Activated naive CD4-positive, alpha-beta T cell treated with anti-CD3 and anti-CD28 coated beads for 36 hours (primary cell): ENCODE results near the gene PDE1A. TPM values are rescaled to one million over a fixed set of nuclear protein-coding genes. Genes with fewer than 3 reads are reported as not detected.
"Not testable (repeated sequence)": the region's sequence is repeated elsewhere in the genome, so short reads cannot be mapped to it uniquely, and the experiment has no call there.

ENCODE experiments used
- CTCF ChIA-PET: fragments of 350-600 bp; sonication (Branson Sonifier 250); formaldehyde crosslinking; loops from one replicate; lab custom pipeline; 2021; ENCODE audit warnings: antibody characterized with exemption; lab: Charles Lee
- DNase-seq: peaks from one replicate; pipeline ENCODE4 v3.0.0-alpha.2; 2020
- H3K27ac Mint-ChIP-seq: one replicate; pipeline ENCODE4 v1.8.0; 2021; ENCODE audit warnings: mild to moderate bottlenecking, mixed read lengths
- H3K27me3 Mint-ChIP-seq: one replicate; pipeline ENCODE4 v1.8.0; 2021; ENCODE audit warnings: low read depth, mixed read lengths
- H3K36me3 Mint-ChIP-seq: one replicate; pipeline ENCODE4 v1.8.0; 2021; ENCODE audit warnings: low read depth, mixed read lengths
- H3K4me1 Mint-ChIP-seq: one replicate; pipeline ENCODE4 v1.8.0; 2021; ENCODE audit warnings: low read depth, mixed read lengths
- H3K4me3 Mint-ChIP-seq: one replicate; pipeline ENCODE4 v1.8.0; 2021; ENCODE audit warnings: mild to moderate bottlenecking, moderate library complexity, mixed read lengths
- H3K9me3 Mint-ChIP-seq: one replicate; pipeline ENCODE4 v1.8.0; 2021; ENCODE audit warnings: mixed read lengths
- intact Hi-C: fragments of 100-400 bp; cut with micrococcal nuclease; formaldehyde crosslinking; loops from one replicate; pipeline ENCODE4 v1.15.1; 2023
- total RNA-seq, 2 experiments: library from RNA; stranded (reverse); gene quantifications; one replicate each; pipeline ENCODE4 v1.2.3, GENCODE V29; 2021

Gene PDE1A
- total RNA-seq, 2 experiments from 2014 or later, result not detected

DNA sequence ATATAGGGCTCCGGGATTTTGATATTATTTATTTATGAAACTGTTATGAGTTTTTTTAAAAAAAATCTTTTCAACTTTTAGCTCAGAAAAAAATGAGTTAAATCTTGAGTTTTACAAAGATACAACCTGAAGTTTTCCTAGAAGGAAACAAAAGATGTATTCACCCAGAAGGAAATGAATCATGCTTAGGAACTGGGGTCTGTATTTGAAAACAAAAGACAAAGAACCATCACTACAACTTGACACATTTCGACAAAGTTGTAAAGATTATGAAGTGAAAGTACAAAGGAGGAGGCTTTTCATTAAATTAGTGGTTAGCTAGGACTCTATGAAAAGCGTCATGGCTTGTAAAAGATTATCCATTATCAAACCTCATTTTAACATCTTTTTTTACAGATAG is 143.3 kb downstream of the PDE1A start:
- Mint-ChIP-seq H3K4me1 (no peaks in the 10 kb centered on the region), H3K4me3 (no peak overlapping the region), H3K27me3 (peaks cover 3% of the 10 kb centered on the region), H3K36me3 (no peaks in the 10 kb centered on the region), H3K27ac (no peak overlapping the region), H3K9me3 (no peaks in the 10 kb centered on the region)
- intact Hi-C loops, result no loop called here
- DNase-seq, result no peak
- CTCF ChIA-PET, result no interaction called here

DNA sequence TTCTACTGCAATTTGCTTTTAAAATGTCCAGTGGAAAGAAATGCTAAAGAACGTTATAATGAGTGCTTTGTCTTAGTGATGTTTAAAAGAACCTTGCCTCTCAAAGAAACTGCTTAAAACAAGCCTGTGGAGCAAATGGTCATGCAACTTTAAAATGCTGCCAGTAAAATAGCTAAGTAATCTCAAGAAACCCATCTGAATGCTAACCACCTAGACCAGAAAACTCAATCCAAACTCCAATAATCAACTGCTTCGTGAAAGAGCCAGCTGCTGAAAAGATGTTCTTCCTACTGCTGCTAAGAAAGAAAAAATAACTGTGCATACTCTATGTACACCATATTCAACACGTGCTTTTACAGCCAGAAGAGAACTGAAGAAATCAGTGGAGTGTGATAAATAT is 145.6 kb downstream of the PDE1A start:
- no peak for DNase-seq
- Mint-ChIP-seq H3K27me3 (peaks cover 3% of the 10 kb centered on the region), H3K27ac (no peak overlapping the region), H3K4me3 (no peak overlapping the region), H3K9me3 (peaks cover 16% of the 10 kb centered on the region), H3K4me1 (no peaks in the 10 kb centered on the region), H3K36me3 (no peaks in the 10 kb centered on the region)
- intact Hi-C loops, result no loop called here
- CTCF ChIA-PET, result no interaction called here

DNA sequence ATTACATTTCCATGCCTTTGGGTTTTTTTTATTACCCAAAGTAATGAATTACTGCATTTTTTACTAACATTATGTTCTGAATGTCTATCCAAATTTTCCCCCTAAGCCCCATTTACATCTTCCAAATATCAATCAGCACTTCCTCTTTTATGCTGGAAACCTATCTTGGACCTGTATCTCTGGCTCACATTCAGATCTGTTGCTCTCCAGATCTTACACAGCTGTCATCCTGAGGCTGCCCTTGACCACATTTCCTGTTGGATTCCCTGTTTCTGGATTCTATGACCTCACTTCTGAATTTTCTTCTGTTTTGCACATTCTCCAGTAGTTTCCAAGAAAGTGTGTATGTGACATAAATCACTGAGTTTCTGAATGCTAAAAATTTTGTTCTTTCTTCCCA is 146.7 kb downstream of the PDE1A start:
- Mint-ChIP-seq H3K27ac (no peak overlapping the region), H3K36me3 (no peaks in the 10 kb centered on the region), H3K9me3 (peaks cover 16% of the 10 kb centered on the region), H3K4me3 (no peak overlapping the region), H3K27me3 (peaks cover 3% of the 10 kb centered on the region), H3K4me1 (no peaks in the 10 kb centered on the region)
- CTCF ChIA-PET, result no interaction called here
- intact Hi-C loops, result no loop called here
- DNase-seq, result no peak

DNA sequence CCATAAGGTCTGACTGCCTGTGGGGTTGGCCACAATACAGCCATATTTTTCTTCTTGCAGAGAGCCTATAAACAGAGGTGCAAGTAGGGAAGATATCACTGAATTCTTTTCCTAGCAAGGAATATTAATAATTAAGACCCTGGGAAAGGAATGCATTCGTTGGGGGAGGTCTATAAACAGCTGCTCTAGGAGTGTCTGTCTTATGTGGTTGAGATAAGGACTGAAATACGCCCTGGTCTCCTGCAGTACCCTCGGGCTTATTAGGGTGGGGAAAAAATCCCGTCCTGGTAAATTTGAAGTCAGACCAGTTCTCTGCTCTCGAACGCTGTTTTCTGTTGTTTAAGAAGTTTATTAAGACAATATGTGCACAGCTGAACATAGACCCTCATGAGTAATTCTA is 150.2 kb downstream of the PDE1A start:
- DNase-seq, CTCF ChIA-PET, H3K4me3 Mint-ChIP-seq, H3K27ac Mint-ChIP-seq, H3K4me1 Mint-ChIP-seq, H3K36me3 Mint-ChIP-seq, H3K27me3 Mint-ChIP-seq, intact Hi-C loops: not testable (repeated sequence)
- peaks cover 16% of the 10 kb centered on the region for H3K9me3 Mint-ChIP-seq

DNA sequence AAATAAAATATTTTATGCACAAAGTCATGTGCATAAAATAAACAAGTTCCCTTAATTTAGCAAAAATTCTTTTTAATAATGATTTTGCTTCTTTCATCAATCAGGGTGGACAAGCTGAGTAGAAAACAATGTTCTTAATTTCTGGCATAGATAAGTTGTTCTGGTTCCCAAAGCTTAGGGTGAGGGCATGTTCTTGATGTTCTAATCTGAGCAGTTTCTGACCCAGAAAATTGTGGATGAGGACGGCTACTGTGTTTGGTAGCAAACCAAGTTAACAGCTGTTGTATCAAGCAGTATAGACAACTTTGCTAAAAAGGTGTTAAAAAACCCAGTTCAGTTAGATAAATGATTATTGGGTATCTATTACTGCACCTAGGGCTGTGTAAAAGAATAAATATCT is 158.9 kb downstream of the PDE1A start:
- DNase-seq, result no peak
- no peak overlapping the region for H3K4me3 Mint-ChIP-seq
- H3K4me1 Mint-ChIP-seq, result no peaks in the 10 kb centered on the region
- intact Hi-C loops, result no loop called here
- no peaks in the 10 kb centered on the region for H3K9me3 Mint-ChIP-seq
- no peak overlapping the region for H3K27ac Mint-ChIP-seq
- H3K27me3 Mint-ChIP-seq, result no peaks in the 10 kb centered on the region
- H3K36me3 Mint-ChIP-seq, result no peaks in the 10 kb centered on the region
- CTCF ChIA-PET, result interaction anchor here (0.8 kb wide), 1 partner anchor 10 kb away, joined by 3 read pairs; no protein-coding TSS in a partner anchor

DNA sequence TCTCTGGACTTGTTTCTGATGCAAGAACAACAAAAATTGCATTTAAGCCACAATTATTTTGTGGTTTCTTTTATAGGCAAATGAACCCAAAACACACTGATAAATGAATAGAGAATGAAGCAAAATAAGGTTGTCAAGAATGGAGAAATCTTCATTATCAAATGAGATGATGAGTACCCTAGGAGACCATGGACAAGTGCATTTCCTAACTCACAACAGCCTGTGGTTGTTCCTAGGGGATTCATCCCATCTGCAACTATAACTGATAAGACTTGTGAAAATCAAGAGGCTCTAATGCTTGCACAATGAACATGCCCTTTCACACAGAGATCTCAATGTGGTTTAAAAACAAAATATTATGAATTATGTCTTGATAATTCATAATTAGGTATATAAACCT is 159.9 kb downstream of the PDE1A start:
- no peak for DNase-seq
- intact Hi-C loops, result no loop called here
- no peaks in the 10 kb centered on the region for H3K27me3 Mint-ChIP-seq
- H3K4me1 Mint-ChIP-seq, result no peaks in the 10 kb centered on the region
- CTCF ChIA-PET, result interaction anchor here (0.8 kb wide), 1 partner anchor 9 kb away, joined by 3 read pairs; no protein-coding TSS in a partner anchor
- no peak overlapping the region for H3K4me3 Mint-ChIP-seq
- no peaks in the 10 kb centered on the region for H3K36me3 Mint-ChIP-seq
- H3K27ac Mint-ChIP-seq, result no peak overlapping the region
- no peaks in the 10 kb centered on the region for H3K9me3 Mint-ChIP-seq

DNA sequence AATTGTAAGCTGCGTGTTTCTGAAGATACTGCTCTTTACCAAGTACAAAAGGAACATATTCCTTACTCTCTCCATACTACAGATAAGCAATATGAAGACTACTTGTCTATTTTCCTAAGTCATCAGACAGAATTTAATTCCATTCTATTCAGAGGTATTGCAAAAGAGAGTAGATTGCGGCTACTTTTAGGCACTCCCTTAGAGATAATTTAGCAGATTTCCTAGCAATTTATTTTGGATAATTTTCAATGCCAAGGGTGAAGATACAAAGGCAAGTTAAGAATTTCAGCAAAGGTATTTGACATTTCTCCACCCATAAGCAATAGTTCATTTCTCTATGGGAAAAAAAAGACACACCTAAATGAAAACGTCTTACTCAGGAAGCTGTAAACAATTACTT is 161.1 kb downstream of the PDE1A start:
- no peaks in the 10 kb centered on the region for H3K36me3 Mint-ChIP-seq
- no peak overlapping the region for H3K4me3 Mint-ChIP-seq
- no peak for DNase-seq
- no peaks in the 10 kb centered on the region for H3K9me3 Mint-ChIP-seq
- intact Hi-C loops, result no loop called here
- CTCF ChIA-PET, result no interaction called here
- H3K4me1 Mint-ChIP-seq, result no peaks in the 10 kb centered on the region
- H3K27ac Mint-ChIP-seq, result no peak overlapping the region
- H3K27me3 Mint-ChIP-seq, result no peaks in the 10 kb centered on the region

DNA sequence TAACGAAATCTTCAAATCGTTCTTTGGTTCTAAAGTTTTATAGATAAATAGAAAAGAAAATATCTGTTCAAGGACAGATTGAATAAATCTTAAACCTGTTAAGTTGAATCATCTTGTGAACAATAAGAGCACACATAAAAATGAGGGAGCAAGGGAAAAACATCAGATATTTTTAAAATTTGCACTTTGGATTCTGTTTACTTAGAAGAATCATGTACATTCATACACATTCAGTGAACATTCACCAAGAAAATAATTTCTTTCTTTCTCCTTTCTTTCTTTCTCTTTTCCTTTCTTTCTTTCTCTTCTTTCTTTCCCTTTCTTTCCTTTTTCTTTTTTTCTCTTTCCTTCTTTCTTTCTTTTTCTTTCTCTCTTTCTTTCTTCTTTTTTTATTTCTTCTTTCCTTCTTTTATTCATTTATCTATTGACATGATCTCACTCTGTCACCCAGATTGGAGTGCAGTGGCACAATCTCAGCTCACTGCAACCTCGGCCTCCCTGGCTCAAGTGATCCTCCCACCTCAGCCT is 164.9 kb downstream of the PDE1A start:
- intact Hi-C loops, result no loop called here

DNA sequence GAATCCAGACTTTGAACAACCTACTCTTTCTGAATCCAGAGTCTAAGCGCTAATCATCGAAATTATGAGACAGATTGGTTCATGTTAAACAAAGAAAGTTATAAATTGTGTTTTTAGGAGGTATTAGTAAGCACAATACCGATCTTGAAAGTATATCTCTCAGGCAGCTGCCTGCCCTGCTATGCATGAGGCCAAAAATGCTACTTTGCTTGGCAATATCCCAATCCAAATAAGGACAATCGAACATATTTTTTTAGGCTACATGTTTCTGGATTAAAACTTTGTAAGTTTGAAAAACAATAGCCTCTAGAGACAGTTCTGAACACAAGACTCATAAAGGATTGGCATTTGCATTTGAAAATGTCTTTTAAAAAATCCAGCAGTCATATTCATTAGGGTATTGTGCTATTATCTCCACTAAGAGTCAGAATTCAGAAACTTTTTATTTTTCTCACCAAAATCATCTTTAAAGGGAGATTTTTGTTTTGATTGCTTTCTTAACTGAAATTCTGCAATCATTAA is 167.1 kb downstream of the PDE1A start:
- intact Hi-C loops, result no loop called here
- H3K9me3 Mint-ChIP-seq, result no peaks in the 10 kb centered on the region
- H3K4me1 Mint-ChIP-seq, result no peaks in the 10 kb centered on the region
- H3K27me3 Mint-ChIP-seq, result no peaks in the 10 kb centered on the region
- CTCF ChIA-PET, result no interaction called here
- DNase-seq, result no peak
- H3K36me3 Mint-ChIP-seq, result no peaks in the 10 kb centered on the region
- no peak overlapping the region for H3K4me3 Mint-ChIP-seq
- H3K27ac Mint-ChIP-seq, result no peak overlapping the region

More for the DNA sequence above, 164.9 kb downstream of the PDE1A start:
- Mint-ChIP-seq H3K27me3 (no peaks in the 10 kb centered on the region), H3K36me3 (no peaks in the 10 kb centered on the region), H3K27ac (no peak overlapping the region), H3K4me1 (no peaks in the 10 kb centered on the region), H3K4me3 (no peak overlapping the region), H3K9me3 (no peaks in the 10 kb centered on the region)
- no peak for DNase-seq
- CTCF ChIA-PET, result no interaction called here

DNA sequence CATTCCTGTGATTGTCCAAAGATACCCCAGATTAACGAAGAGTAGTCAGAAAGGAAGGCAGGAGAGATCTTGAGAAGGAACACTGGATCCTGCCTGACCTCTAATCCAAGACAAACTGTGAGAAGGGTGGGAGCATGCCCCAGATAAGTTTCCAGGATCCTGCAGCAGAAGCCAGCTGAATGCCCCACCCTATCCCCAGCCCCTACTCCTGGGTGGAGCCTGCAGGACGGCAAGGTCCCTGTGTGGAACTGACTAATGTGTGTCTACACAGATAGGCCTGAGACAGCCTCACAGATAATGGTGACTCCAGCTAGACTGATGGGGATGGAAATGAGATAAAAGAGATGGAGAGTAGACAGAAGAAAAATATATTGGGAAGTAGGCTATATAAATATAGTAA is 174.3 kb downstream of the PDE1A start:
- Mint-ChIP-seq H3K27ac (no peak overlapping the region), H3K4me3 (no peak overlapping the region), H3K27me3 (peaks cover 6% of the 10 kb centered on the region), H3K4me1 (no peaks in the 10 kb centered on the region), H3K36me3 (no peaks in the 10 kb centered on the region), H3K9me3 (no peaks in the 10 kb centered on the region)
- intact Hi-C loops, result no loop called here
- CTCF ChIA-PET, result no interaction called here
- no peak for DNase-seq

DNA sequence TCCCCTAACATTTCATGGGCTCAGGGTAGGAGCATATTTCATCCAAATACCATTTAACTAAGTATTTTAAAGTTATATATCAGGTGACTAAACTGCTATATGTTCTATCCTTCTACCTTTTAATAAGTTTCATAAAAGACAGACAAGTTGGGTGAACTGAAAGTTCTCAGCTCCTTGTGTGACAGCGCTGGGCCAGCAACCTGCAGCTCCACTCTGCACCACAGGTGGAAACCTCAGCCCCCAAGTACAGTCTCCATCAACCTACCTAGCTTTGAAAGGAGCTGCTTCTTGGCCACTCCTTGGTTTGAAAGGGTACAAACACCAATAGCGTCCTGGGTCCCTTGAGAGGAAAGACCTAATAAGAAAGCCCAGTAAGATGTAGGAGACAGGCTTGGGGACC is 177.9 kb downstream of the PDE1A start:
- no peak overlapping the region for H3K4me3 Mint-ChIP-seq
- H3K4me1 Mint-ChIP-seq, result no peaks in the 10 kb centered on the region
- peaks cover 8% of the 10 kb centered on the region for H3K27me3 Mint-ChIP-seq
- CTCF ChIA-PET, result interaction anchor here (1.5 kb wide), 1 partner anchor 400 kb away, joined by 4 read pairs; no protein-coding TSS in a partner anchor
- H3K36me3 Mint-ChIP-seq, result no peaks in the 10 kb centered on the region
- intact Hi-C loops, result no loop called here
- H3K9me3 Mint-ChIP-seq, result no peaks in the 10 kb centered on the region
- DNase-seq, result no peak
- H3K27ac Mint-ChIP-seq, result no peak overlapping the region

DNA sequence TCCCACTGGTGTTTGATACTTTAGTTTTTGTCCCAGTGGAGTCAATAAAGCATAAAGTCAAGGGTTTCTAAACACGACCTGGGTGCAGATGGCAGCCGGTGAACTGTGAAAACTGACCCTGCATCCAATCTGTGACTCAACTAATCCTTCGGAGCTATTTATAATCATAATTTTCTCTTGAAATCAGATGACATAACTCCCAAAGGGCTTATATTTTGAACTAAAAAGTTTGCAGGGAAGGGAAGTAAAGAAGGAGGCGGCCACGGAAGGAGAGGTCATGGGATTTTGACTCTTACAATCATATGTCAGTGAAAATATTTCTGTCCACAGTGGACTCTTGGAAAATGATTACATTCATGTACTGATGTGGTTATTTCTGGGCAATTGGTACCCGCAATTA is 178.5 kb downstream of the PDE1A start:
- Mint-ChIP-seq H3K27me3 (peaks cover 8% of the 10 kb centered on the region), H3K4me3 (no peak overlapping the region), H3K4me1 (no peaks in the 10 kb centered on the region), H3K36me3 (no peaks in the 10 kb centered on the region), H3K9me3 (no peaks in the 10 kb centered on the region), H3K27ac (no peak overlapping the region)
- intact Hi-C loops, result no loop called here
- CTCF ChIA-PET, result interaction anchor here (1.5 kb wide), 1 partner anchor 401 kb away, joined by 4 read pairs; no protein-coding TSS in a partner anchor
- no peak for DNase-seq

DNA sequence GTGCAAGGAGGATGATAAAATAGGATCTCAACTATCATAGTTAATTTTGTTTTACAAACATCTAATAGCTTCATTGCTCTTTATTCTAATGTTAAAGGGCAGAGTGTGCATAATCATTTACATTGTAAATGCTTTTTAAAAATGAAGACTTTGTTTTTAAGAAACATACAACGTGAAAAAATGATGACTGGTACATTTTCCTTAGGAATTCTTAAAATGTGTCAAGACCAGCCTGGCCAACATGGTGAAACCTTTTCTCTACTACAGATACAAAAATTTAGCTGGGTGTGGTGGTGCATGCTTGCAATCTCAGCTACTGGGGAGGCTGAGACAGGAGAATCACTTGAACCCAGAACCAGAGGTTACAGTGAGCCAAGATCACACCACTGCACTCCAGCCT is 179.0 kb downstream of the PDE1A start:
- Mint-ChIP-seq H3K27ac (no peak overlapping the region), H3K36me3 (no peaks in the 10 kb centered on the region), H3K4me1 (no peaks in the 10 kb centered on the region), H3K9me3 (no peaks in the 10 kb centered on the region), H3K27me3 (peaks cover 8% of the 10 kb centered on the region), H3K4me3 (no peak overlapping the region)
- intact Hi-C loops, result no loop called here
- CTCF ChIA-PET, result interaction anchor here (1.5 kb wide), 1 partner anchor 401 kb away, joined by 4 read pairs; no protein-coding TSS in a partner anchor
- DNase-seq, result no peak
